HG02852 (cell line): ENCODE measurements around the gene WWTR1.

Experiments used
- ATAC-seq: cut with Tn5 transposase; IDR thresholded peaks from one replicate; pipeline ENCODE4 v1.9.1; 2021; ENCODE audit warnings: mild to moderate bottlenecking, moderate library complexity; ENCODE audit not compliant: unreplicated experiment

The WWTR1 gene

DNA sequence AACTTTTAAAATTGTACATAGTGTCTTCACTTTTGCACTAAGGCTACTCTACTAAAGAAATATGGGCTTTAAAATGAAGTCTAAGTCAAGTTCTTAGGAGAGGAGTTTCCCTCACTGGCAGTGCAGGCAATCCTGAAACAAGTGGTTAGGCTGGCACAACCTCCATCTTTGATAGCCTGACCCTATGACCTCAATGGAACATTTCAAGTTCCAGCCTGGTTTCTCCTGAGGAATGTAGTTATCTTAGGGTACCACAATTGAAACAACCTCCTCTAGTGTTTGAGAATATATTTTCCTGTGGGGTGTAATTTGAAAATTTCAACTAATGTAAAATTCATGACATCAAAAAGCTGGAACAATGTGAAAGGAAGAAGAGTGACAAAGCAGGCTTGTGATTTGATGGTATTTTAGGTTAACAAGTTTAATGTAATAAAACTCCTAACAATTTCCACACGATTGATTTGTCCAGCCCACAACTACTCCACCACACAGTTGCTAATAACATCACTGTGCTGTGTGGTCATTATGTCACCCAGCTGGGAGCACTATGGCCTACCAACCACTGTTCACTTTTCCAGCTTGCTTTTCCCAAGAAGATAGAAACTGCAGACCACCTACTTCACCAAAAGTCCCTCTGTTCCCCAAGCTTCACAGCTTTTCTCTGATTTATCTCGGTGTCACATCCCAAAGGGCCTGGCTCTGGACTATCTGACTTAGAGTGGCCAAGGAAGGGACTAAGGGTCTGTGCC is 1.8 kb downstream of the WWTR1 start:
- no peak for ATAC-seq

DNA sequence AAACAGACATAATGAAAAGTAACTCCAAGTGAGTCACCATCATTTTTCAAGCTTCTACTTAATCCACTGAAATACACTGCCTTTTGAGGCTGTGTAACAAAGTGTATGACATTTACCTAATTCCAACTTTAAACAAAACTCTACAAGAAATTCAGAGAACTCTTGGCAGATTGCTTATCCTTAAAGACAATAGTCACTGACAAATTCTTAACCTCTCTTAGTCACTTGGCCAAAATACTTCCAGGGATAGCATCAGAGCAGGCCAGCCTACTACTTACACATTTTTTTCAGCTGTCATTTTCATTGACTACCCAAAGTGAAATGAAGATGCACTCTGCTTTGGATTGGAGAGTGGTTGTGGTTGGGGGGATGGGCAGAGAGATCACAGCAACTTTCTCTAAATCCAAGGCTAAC is 3.6 kb downstream of the WWTR1 start:
- ATAC-seq = no peak

DNA sequence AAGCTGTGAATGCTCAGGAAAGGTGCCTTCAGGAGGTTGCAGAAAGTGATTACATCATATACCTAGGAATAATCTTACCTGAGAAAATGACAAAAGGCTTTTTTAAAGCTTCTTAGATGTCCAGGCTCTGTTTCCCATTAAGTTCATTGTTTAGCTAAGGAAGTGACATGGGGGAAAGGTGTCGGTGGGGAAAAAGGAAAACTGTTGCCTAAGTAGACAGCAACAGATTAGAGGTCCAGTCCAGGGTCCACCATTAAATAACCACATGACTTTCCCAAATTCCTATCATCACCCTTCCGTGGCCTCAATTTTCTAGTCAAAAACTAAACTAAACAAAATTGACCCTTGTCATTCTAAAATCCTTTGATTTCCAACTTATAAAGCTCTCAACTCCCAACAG is 4.3 kb downstream of the WWTR1 start:
- ATAC-seq = no peak

DNA sequence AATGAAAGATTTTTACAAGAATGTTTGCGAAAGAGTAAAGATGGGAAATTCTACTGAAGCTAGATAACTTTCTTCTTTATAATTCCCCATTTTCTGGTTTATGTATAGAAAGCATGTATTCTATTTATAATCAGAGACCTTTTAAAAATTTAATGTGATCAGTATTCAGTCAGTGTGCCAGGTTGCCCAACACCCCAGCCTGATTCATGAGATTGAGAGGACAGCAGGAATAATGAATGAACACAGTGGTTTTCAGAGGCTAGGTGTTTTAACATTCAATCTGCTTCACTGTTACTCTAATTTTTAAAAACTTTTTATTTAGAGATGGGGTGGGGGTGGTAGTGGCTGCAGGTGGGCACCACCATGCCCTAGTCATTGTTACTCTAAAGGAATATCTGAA is 4.7 kb downstream of the WWTR1 start:
- ATAC-seq = no peak

DNA sequence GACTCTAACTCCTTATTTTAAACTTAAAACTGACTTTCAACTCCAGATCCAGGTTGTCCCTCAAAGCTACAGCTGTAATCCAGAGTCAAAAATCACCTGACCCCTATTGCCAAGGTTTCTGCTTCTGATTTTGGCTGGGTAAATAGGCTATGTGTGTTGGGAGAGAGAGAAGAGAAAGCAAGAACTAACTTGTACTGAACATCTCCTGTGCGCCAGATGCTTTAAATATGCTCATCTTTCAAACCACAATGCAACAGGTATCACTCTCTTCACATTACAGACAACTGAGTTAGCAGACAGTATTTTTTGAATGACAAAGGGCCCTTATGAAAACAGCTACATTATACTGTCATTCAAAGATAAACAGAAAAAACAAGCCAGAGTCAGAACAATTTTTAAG is 7.0 kb downstream of the WWTR1 start:
- no peak for ATAC-seq

DNA sequence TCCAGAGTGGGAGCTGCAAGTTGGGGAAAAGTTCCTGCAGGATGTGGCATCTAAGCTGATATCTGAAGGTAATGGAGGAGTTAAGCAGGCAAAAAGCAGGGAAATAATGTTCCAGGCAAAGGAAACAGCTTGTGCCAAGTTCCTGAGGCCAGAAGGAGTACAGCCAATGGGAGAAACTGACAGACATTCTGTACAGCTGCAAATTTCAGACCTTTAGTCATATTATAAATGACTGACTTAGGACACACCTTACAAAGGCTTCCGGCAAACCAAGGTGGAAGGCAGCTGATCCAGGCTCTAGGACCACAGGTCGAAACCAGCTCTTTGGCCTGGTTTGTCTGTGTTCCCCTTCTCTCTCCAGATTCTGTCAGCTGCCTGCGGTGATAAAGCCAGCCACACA is 9.3 kb downstream of the WWTR1 start:
- ATAC-seq = no peak

DNA sequence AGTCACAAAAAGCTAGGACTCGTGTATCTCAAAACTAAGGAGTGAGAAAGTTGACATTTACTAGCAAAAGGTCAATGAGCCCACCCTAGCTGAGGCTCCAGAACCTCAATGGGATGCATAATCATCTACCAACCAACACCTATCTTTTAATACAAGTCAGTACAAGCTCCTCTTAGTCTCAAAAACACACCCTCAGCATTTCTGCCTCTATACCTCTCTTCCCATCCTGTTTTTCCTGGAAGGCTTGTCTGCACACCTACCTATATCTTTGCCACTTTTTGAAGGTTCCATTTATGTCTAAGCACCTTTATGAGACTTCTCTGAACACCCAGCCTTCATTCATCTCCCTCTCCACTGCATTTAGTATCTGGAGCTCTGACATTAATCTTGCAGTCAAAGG is 10.0 kb downstream of the WWTR1 start:
- ATAC-seq = no peak

DNA sequence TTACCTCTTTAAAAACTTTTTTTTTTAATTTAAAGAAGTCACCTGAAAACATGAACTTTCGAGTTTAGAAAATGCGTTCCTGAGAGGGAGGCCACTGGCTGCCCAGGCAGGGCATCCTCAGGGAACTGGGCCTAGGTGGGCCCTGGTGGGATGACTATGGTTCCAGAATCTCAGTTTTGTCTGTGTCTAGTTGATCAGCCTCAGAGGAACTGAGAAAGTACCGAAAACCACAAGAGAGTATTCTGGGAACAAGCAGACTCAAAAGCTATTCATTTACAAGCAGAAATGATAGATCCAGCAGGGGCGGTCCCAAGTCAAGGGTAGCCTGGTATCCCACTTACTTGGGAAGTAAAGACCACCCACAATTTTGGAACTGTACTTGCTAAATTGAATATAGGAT is 10.5 kb downstream of the WWTR1 start:
- peak; percentile 82 for ATAC-seq

DNA sequence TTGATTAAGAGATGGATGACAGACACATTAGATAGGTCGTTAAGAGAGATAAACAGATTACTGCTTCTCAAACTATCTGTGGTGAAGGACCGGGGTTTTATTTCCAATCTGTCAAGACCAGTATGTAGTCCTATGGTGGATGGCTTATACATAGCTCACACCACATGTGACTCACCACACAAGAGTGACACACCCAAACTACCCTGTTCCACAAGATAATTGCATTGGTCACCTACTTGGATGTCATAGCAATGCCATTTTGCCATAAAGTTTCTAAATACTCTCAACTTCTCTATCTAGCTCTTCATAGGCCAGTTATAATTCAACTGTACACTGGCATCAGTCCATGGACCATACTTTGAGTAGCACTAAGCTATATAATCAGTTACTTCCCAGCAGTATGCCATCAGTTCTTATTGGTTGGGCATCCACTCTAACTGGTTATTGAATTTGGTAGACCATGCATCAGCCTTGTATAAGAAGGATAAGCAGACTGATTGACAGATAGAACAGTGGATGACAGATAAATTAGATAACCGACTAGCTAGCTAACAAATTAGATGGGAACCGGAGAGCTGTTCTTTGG is 11.6 kb downstream of the WWTR1 start:
- no peak for ATAC-seq

DNA sequence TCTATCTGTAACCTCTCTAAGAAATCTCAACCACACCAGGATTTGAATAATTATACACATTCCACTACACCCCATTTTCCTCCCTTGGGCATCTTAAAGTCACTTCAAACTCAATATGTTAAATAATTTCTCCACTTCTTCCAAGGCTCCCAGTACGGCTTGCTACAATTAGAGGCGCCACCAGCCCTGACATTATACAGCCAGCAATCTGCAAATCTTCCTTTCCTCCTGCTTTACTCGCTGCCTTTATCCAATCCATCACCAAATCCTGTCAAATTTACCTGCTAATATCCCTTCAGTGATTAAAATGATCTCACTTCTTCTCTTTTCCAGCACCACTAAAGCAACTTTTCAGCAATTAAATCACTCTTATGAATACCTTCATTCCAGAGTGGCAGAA is 13.9 kb downstream of the WWTR1 start:
- ATAC-seq = no peak

DNA sequence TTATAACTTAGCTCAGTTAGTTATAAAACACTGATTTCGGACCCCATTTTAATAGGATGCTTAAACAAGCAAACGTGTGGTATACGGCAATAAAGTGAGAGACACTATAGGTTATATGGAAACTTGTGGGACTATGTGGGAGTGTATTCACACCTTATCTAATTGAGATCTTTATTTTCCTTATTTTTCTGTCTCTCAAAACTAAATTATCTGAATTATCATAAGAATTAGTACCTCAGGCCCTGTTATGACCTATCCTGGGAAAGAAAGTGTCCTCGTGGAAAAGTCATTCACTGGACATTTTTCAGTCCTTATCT is 14.4 kb downstream of the WWTR1 start:
- no peak for ATAC-seq

DNA sequence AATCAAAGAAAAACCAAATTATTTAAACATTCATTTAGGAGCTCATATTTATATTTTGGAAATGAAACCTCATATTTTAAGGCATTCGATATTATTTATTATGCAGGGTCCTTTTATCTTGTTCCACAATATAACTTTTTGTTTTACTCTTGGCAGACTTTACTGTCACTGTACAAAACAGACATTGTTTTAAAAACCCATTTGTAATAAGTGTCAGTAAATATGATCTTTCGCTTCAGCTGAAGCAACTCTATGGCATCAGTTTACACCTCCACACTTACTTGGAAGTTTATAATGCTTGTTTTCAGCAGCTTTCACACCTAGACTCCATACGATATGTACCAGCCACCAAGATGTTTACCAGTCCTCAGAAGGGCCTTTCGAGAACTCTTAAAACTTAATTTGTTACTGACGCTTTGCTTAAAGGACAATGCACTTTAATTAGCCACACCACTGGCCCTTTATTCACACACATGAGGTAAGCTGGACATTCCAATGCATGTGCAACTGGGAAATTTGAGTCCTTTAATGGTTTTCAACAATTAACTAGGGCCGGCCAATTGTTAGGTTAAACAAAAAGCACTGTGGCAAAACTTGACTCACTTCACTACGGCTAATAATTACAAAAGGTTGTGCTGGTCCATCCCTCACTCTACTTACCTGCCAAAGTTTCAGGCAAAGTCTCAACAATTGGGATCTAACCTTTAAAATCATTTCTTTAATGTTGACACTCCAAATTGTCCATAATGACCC is 16.7 kb downstream of the WWTR1 start:
- no peak for ATAC-seq

DNA sequence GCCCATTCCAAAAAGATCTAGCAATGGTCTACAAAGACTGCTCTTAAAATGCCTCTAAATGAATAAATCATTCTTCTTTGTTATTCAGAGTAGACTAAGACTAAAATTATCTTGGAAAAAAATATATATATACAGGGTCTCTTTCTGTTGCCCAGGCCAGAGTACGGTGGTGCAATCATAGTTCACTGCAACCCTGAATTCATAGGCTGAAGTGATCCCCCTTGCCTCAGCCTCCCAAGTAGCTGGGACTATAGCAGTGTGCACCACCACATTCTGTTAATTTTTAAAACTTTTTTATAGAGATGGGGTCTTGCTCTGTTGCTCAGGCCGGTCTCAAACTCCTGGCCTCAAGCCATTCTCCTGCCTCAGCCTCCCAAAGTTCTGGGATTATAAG is 18.7 kb downstream of the WWTR1 start:
- no peak for ATAC-seq

DNA sequence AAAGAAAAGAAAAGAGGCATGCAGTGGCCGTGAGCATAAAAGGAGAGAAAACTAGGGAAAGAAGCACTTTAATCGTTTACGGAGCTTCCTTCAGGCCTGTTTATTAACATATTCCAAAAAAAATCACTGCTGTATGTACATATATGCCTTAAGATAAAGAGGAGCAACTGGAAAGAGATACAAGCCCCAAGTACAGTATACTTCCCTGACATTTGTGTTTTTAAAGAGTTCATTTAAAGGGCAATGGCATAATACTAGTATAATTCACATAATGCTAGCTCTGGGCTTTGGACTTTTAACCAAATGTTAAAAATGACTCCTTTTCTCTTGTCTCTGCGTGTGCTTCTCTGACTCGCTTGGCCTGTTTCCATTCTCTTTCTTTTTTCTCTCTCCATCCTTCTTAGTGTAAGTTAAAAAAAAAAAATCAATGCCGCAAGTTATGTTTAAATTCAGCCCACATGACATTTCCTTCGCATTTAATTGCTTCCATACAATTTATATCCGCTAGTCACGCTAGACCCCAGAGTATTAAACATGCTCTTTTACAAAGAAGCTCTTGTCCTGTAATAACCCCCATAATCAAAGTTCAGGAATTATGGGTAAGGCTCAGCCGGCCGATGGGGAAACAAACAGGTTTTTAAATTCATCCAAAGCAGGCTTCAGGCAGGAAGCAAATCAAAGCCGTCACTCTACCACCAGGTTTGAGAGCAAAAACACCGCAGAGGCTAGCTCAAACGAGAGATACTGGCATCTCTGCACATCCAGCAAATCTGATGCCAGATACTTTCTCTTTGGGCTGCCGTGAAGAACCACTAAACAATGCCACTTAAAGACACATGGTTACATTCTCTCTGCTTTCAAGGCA is 19.4 kb downstream of the WWTR1 start:
- ATAC-seq = no peak

DNA sequence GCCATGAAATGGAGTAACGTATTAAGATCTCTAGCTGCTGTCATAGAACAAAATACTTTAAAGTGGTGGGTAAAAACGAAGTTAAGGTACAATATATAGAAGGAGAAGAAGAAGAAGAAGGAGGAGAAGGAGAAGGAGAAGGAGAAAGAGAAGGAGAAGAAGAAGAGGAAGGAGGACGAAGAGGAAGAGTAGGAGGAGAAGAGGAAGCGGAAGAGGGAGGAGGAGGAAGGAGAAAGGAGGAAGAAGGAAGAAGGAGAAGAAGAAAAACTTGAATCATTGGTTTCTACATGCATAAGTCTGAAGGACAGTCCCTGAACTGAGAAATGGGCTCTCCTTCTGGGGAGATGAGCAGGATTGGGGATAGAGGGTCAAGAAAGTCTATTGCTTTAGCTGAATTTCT is 22.4 kb downstream of the WWTR1 start:
- no peak for ATAC-seq

DNA sequence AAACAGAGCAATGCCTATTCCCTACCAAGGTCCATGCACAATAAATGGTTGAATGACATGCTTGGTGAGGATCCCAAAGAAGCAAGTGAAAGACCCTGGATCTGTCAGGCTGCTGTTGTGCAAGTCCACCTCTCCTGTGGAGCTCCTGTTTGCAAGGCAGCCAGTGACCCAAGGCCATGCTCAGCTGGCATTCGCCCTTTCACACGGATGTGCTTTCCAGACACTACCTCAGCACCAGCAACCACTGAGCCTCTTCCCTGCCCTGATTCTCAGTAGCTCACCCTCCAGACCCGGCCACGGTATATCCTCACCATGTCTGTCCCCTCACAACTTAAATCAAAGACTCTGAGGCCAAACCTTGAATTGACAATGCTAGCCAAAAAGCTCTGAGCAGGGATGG is 23.3 kb downstream of the WWTR1 start:
- no peak for ATAC-seq

DNA sequence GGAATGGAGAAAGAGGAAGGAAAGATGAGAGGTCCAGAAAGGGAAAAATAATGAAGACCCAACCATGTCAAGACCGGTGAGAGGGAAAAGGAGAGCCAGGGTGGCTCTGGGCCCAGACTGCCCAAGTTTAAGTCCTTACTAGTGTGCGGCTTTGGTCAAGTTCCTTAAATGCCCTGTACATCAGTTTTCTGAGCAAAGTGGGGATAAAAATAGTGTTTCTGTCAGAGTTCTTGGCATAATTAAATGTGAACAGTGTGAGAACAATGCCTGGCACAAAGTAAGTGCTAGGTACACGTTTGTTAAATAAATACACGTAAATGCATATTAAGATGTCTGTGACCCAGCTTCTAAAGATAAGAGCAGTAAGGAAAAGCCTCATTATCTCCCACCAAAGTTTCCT is 23.8 kb downstream of the WWTR1 start:
- ATAC-seq = no peak

DNA sequence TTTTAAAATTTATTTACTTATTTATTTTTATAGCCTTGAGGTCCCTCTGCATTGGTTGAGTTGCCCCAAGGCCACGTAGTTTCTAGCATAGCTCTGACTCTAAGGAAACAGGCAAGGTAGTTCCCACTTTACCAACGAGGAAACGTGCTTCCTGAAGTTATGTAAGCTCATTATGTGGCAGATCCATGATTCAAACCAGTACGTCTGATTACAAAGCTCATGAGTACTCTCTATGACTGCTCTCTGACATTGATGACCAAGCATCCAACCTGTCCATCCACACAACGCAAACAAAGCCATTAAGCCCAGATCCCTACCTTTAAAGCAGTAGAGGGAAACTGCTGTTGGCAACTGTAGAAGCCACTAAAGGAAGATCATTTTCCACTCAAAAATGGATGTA is 25.6 kb downstream of the WWTR1 start:
- ATAC-seq = no peak

DNA sequence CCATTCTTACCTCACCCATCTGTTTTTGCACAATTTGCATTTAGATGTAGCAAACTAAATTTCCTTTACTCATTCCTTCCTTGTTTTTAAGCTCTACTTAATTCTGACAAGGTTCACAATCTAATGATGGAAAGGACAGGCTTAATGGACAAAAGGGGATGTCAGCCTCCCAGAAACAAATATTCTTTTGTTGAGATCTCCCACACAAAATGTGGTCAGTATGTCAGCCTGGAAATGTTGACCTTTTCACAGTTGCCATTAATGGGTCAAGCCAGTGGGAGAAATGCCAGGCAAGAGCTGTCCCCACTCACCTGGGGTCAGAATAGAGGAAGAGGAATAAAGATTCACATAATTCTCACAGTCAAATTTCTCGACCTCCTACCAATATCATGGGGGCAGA is 27.0 kb downstream of the WWTR1 start:
- no peak for ATAC-seq

DNA sequence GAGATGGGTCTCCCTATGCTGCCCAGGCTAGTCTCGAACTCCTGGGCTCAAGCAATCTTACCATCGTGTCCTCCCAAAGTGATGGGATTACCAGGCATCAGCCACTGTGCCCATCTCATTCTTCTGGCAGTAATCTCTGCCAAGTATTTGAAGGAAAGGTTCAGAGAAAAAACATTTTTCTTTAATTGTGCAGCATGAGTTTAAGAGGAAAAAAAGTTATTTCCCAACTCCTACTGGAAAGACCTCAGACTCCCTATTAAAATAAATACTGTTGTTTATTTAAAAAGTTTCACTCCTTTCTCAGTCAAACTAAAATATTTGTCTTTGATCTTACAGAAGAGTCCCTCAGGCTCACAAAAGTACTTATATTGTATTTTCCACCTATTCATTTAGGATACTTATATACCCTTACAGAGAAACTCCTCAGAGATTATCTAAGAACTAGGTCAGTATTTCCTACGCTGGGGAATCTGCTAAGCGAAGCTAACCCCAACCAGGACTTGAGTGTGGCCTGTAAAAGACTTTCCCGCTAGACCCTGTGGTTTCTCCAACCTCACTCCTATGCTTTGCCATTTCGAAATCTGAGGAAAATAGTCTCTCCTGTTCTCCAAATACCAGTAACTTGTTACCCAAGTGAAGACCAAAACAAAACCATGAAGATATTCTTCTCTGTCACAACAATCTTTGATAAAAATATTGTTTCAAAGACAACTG is 28.7 kb downstream of the WWTR1 start:
- ATAC-seq = no peak

DNA sequence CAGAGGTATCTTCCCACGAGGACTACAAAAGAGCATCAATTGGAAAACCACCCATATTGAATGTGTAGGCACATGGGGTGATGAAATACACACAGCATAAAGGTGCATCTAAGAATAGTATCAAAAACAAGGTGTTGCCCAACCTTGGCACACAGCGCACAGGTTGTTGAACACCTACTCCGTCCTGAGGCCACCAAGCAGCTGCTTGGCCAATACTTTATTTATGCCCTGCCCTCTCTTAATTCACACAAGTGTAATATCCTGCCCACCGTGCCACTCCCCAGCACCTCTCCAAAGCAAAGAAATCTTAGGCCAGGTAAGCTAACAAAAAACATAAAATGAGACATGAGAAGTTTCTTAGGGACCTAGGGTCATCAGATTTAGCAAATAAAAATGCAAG is 31.2 kb downstream of the WWTR1 start:
- no peak for ATAC-seq
